Measurements from ENCODE around the gene CYFIP1. TPM values are rescaled to one million over a fixed set of nuclear protein-coding genes. Genes with fewer than 3 reads are reported as not detected.

The CYFIP1 gene
- total and polyA plus RNA-seq, 9 of the 15 experiments (the other 6 are each of a cell fraction or from before 2014, with no cell fraction given): 3.8 to 59.8 (median 28.3) TPM

GRCh38 chr15:22844421-22845288, 135.5 kb downstream of the CYFIP1 start:
- no peaks in the 10 kb centered on the region for H3K27me3 ChIP-seq (ENCODE audit: control insufficient read depth in 2 of 2, insufficient read depth in 2 of 2, low read length in 2 of 2)
- no peak overlapping the region for H3K9ac ChIP-seq (ENCODE audit: insufficient read depth in 1 of 2, low read depth in 2 of 2, low read length in 2 of 2)
- POLR2A ChIA-PET: interaction anchor here (1.0 kb wide), 1 partner anchor 44 kb away, joined by 3 read pairs; no protein-coding TSS in a partner anchor
- peaks cover 0 to 5% of the 10 kb centered on the region in 2 experiments; a peak in 3 of 5 replicates for H3K4me1 ChIP-seq (replicated peaks in 1 of 2; ENCODE audit: control insufficient read depth in 2 of 2, insufficient read depth in 2 of 2, low read length in 2 of 2)
- no peak for FAIRE-seq
- no peak overlapping the region for H3K4me2 ChIP-seq (ENCODE audit: insufficient read depth, low read length)
- H3K9me3 ChIP-seq (replicated peaks; ENCODE audit: control insufficient read depth, insufficient read depth, low read depth, low read length): no peaks in the 10 kb centered on the region
- peaks cover 92% of the 10 kb centered on the region for H3K79me2 ChIP-seq (ENCODE audit: control insufficient read depth, insufficient read depth, low read length)
- H3K4me3 ChIP-seq: no peak overlapping the region
- no peak for DNase-seq (ENCODE audit: extremely low read depth in 1 of 4, low spot score in 3 of 4)
- H3K9me1 ChIP-seq (ENCODE audit: control insufficient read depth, insufficient read depth, low read length): no peaks in the 10 kb centered on the region
- BruUV-seq (replicated peaks): no TSS peak
- TF ChIP-seq RREB1 (CRISPR knock-in tag; IDR thresholded peaks at IDR 0.05): no peak
- no peak for TF ChIP-seq CLOCK (CRISPR knock-in tag; IDR thresholded peaks at IDR 0.05; ENCODE audit: borderline replicate concordance)
- TF ChIP-seq PHF20 (IDR thresholded peaks at IDR 0.05; ENCODE audit: partially characterized antibody): no peak
- TF ChIP-seq ZSCAN32 (CRISPR knock-in tag; IDR thresholded peaks at IDR 0.05): no peak
- TF ChIP-seq SMARCA4 (IDR thresholded peaks at IDR 0.05): no peak
- no peak for TF ChIP-seq ZNF518B (CRISPR knock-in tag; IDR thresholded peaks at IDR 0.05)
- TF ChIP-seq ZFP36 (IDR thresholded peaks at IDR 0.05; ENCODE audit: low read depth, low read length, partially characterized antibody): no peak
- WGBS (ENCODE audit: insufficient coverage, low coverage, missing lambda C conversion rate): 87% methylated on average over 14 of the region's 19 CpGs
- H4K20me1 ChIP-seq (replicated peaks; ENCODE audit: control insufficient read depth, insufficient read depth, low read length): no peaks in the 10 kb centered on the region; the same call in 1 of the 2 replicates
- no peak overlapping the region; the same call in 2 of the 3 replicates for H3K27ac ChIP-seq (ENCODE audit: extremely low read depth, low read depth, low read length)
- peaks cover 85% of the 10 kb centered on the region for H3K36me3 ChIP-seq (ENCODE audit: control insufficient read depth, insufficient read depth, low read length)
- intact Hi-C loops (cut with micrococcal nuclease) (no loop called here), in situ Hi-C loops (cut with MboI) (no loop called here)
- H2AFZ ChIP-seq (ENCODE audit: low read depth, low read length): no peak overlapping the region
- ATAC-seq: no peak
- CTCF ChIA-PET (ENCODE audit: low intra/inter-chr PET ratio): no interaction called here

Measured in K562 (cell line).